DOHH2 (cell line): ENCODE measurements around the gene LGALSL.

ENCODE experiments used
- H3F3A ChIP-seq: fragments of 200-600 bp; sonication (generic), shearing (Covaris generic); 2 replicates; pipeline ENCODE4 v1.6.0; 2016; ENCODE audit warnings: antibody characterized with exemption, mild to moderate bottlenecking; ENCODE audit not compliant: control insufficient read depth, insufficient read depth
- H3K27ac ChIP-seq: fragments of 200-600 bp; sonication (generic); 2 replicates; pipeline ENCODE4 v1.5.1; 2014; ENCODE audit warnings: low read depth, mild to moderate bottlenecking, low read length, moderate library complexity
- H3K27me3 ChIP-seq: fragments of 200-600 bp; sonication (generic); 2 replicates; pipeline ENCODE4 v1.6.1; 2014; ENCODE audit warnings: mild to moderate bottlenecking, low read length, mixed read lengths; ENCODE audit not compliant: control insufficient read depth
- H3K36me3 ChIP-seq: fragments of 200-600 bp; sonication (generic); 2 replicates; pipeline ENCODE4 v1.6.1; 2014; ENCODE audit warnings: mild to moderate bottlenecking, low read length, moderate library complexity, mixed read lengths; ENCODE audit not compliant: control insufficient read depth
- H3K4me1 ChIP-seq: fragments of 200-600 bp; sonication (generic); 2 replicates; pipeline ENCODE4 v1.6.1; 2014; ENCODE audit warnings: mild to moderate bottlenecking, low read length, mixed read lengths; ENCODE audit not compliant: control insufficient read depth
- H3K4me2 ChIP-seq: fragments of 200-600 bp; sonication (generic); 2 replicates; pipeline ENCODE4 v1.6.0; 2014; ENCODE audit warnings: mild to moderate bottlenecking, low read length, moderate library complexity
- H3K4me3 ChIP-seq: fragments of 200-600 bp; sonication (generic); 2 replicates; pipeline ENCODE4 v1.5.1; 2014; ENCODE audit warnings: mild to moderate bottlenecking, low read length, mixed read lengths
- H3K79me2 ChIP-seq: fragments of 200-600 bp; sonication (generic); 2 replicates; pipeline ENCODE4 v1.6.1; 2014; ENCODE audit warnings: mild to moderate bottlenecking, low read length, mixed read lengths; ENCODE audit not compliant: control insufficient read depth
- H3K9me2 ChIP-seq: fragments of 200-600 bp; sonication (generic); replicated peaks from 2 replicates; pipeline ENCODE4 v1.6.1; 2014; ENCODE audit warnings: mild to moderate bottlenecking, low read length, mixed read lengths; ENCODE audit not compliant: control insufficient read depth
- H3K9me3 ChIP-seq: fragments of 200-600 bp; sonication (generic); 2 replicates; pipeline ENCODE4 v1.6.1; 2014; ENCODE audit warnings: antibody characterized with exemption, low read length, mixed read lengths; ENCODE audit not compliant: control insufficient read depth, insufficient read depth
- H4K20me1 ChIP-seq: fragments of 200-600 bp; sonication (generic); 2 replicates; pipeline ENCODE4 v1.6.0; 2014; ENCODE audit warnings: low read depth, mild to moderate bottlenecking, antibody characterized with exemption, low read length, moderate library complexity; ENCODE audit not compliant: control insufficient read depth, insufficient read depth
- EZH2phosphoT487 ChIP-seq: fragments of 200-600 bp; sonication (generic); IDR thresholded peaks from 2 replicates; pipeline ENCODE4 v1.6.1; 2017; ENCODE audit warnings: borderline replicate concordance, mild to moderate bottlenecking, antibody characterized with exemption, low read length, moderate library complexity, mixed read lengths
- TF ChIP-seq, protein P1 (sequence below): fragments of 200-600 bp; sonication (generic); IDR thresholded peaks from one replicate; pipeline ENCODE4 v1.5.1; 2014; ENCODE audit warnings: antibody characterized with exemption, mild to moderate bottlenecking, low read depth, low read length; ENCODE audit not compliant: poor library complexity, severe bottlenecking

Gene LGALSL

DNA sequence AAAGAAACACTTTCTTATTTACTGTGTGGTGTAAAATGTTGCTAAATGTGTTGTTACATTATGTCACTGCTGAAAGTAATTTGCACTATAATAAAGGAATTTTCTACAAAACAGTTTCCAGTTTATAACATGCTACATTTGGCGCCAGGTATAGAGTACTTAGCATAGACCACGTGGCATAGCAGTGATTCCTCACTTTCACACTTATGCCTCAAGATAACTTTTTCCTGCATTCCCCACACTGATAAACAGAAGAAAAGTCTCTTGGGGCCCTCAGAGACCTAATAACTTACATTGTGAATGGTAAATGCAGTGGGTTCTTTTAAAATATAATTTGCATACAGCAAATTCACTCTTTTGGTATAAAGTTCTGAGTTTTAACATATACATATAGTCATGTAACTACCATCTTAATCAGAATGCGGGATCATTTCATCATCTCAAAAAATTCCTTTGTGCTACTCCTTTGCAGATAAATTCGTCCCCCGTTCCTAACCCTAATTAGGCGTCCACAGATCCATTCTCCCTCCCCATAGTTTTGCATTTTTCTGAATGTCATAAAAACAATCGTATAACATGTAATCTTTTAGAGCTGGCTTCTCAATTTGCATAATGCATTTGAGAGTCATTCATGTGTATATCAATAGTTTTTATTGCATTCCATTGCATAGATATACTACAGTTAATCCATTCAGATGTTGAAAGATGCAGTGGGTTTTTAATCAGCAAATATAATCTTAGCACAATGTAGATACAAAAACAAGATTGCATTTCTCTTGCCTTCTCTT, 7.5 kb downstream of the LGALSL start:
- 0 out of 2 replicates have a peak, but pooled peaks cover 1% of the 10 kb centered on the region for H3F3A ChIP-seq
- no peak overlapping the region for H3K4me3 ChIP-seq
- no peaks in the 10 kb centered on the region for H4K20me1 ChIP-seq
- H3K4me2 ChIP-seq, result no peak overlapping the region
- H3K27me3 ChIP-seq, result no peaks in the 10 kb centered on the region
- no peak overlapping the region for H3K27ac ChIP-seq
- TF ChIP-seq EZH2phosphoT487, result no peak
- TF ChIP-seq, protein P1, sequence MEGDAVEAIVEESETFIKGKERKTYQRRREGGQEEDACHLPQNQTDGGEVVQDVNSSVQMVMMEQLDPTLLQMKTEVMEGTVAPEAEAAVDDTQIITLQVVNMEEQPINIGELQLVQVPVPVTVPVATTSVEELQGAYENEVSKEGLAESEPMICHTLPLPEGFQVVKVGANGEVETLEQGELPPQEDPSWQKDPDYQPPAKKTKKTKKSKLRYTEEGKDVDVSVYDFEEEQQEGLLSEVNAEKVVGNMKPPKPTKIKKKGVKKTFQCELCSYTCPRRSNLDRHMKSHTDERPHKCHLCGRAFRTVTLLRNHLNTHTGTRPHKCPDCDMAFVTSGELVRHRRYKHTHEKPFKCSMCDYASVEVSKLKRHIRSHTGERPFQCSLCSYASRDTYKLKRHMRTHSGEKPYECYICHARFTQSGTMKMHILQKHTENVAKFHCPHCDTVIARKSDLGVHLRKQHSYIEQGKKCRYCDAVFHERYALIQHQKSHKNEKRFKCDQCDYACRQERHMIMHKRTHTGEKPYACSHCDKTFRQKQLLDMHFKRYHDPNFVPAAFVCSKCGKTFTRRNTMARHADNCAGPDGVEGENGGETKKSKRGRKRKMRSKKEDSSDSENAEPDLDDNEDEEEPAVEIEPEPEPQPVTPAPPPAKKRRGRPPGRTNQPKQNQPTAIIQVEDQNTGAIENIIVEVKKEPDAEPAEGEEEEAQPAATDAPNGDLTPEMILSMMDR, result no peak
- no peaks in the 10 kb centered on the region for H3K79me2 ChIP-seq
- H3K4me1 ChIP-seq, result no peaks in the 10 kb centered on the region
- no peaks in the 10 kb centered on the region for H3K9me2 ChIP-seq
- H3K36me3 ChIP-seq, result no peaks in the 10 kb centered on the region
- no peaks in the 10 kb centered on the region for H3K9me3 ChIP-seq

DNA sequence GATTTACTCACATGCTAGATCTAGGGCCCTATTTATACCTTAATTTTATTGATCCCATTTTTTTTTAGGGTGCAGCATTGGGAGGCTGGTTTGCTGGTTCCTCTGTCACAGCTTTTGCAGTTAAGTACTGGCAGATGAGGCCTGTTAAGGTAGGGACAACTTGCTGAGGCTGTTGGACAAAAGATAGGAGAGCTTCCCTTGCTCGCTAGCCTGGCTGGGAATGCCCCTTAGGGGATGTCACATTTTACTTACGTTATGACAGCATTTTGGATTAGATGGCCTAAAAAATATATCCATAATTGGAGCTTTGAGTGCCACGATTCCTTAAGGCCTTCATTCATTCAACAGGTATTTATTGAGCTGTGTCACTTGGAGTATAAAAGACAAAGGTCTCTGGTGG, 8.2 kb downstream of the LGALSL start:
- no peaks in the 10 kb centered on the region for H3K4me1 ChIP-seq
- H3K9me3 ChIP-seq, result no peaks in the 10 kb centered on the region
- H4K20me1 ChIP-seq, result no peaks in the 10 kb centered on the region
- H3F3A ChIP-seq, result no peaks in the 10 kb centered on the region
- no peak overlapping the region for H3K27ac ChIP-seq
- TF ChIP-seq, protein P1, result no peak
- no peak for TF ChIP-seq EZH2phosphoT487
- no peak overlapping the region for H3K4me2 ChIP-seq
- H3K36me3 ChIP-seq, result no peaks in the 10 kb centered on the region
- H3K27me3 ChIP-seq, result no peaks in the 10 kb centered on the region
- H3K9me2 ChIP-seq, result no peaks in the 10 kb centered on the region
- no peak overlapping the region for H3K4me3 ChIP-seq
- H3K79me2 ChIP-seq, result no peaks in the 10 kb centered on the region

DNA sequence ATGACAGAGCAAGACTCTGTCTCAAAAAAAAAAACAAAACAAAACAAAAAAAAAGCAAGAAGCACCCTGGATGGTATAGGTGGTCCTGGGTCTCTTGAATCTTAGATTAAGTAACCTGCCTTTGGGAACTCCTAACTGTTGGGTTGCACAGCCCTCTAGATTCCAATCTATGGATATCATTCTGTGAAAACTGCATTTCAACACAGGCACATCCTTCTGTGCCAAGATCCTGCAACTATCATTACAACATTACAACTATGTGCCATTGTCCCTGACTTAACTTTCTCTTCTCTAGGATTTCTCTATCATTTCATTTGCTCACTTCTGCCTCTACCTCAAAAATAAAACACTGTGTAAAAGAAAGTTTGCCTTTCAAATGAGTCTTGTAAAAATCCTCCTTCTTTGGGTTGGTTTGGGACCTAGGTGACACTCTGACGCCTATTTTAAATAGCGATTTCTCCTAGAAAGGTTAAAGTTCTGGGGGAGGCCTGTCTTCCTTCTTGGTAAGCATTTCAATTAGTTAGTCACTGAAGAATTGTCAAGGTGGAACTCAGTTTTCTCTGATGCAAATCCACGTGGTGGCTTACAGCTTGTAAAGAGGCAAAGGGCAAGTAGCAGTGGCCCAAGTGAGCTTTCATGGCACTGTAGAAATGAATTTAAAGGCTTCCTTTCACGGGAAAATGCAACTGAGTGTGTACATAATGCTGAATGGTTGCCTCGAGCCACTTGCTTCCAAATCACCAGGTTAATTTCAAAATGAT, 9.2 kb downstream of the LGALSL start:
- no peaks in the 10 kb centered on the region for H3K79me2 ChIP-seq
- no peaks in the 10 kb centered on the region for H3K36me3 ChIP-seq
- H3K4me2 ChIP-seq, result no peak overlapping the region
- no peak overlapping the region for H3K4me3 ChIP-seq
- no peaks in the 10 kb centered on the region for H3K4me1 ChIP-seq
- no peaks in the 10 kb centered on the region for H3F3A ChIP-seq
- H3K27me3 ChIP-seq, result no peaks in the 10 kb centered on the region
- no peaks in the 10 kb centered on the region for H4K20me1 ChIP-seq
- H3K9me3 ChIP-seq, result no peaks in the 10 kb centered on the region
- no peak overlapping the region for H3K27ac ChIP-seq
- H3K9me2 ChIP-seq, result no peaks in the 10 kb centered on the region
- TF ChIP-seq EZH2phosphoT487, result no peak
- TF ChIP-seq, protein P1, result no peak
